K562 (cell line): ENCODE measurements around the gene HMGB1. TPM values are rescaled to one million over a fixed set of nuclear protein-coding genes. Genes with fewer than 3 reads are reported as not detected.

Experiments
- ATAC-seq: fragments of 200-7000 bp; cut with Tn5 transposase; 3 replicates; pipeline ENCODE4 v1.9.1; 2020; ENCODE audit warnings: moderate library complexity
- BruUV-seq: library from RNA; stranded (reverse); fragments of 400-500 nt; replicated peaks from 2 replicates; lab custom pipeline; 2021; lab: Mats Ljungman, UMichigan
- CTCF ChIA-PET: fragments of 300-600 bp; formaldehyde crosslinking; extraction: SDS; loops from one replicate; lab custom pipeline; 2021; ENCODE audit warnings: low intra/inter-chr PET ratio; lab: Yijun Ruan, JAX
- POLR2A ChIA-PET: fragments of 300-600, 350-650 bp; sonication (Branson Sonifier 250); formaldehyde crosslinking; extraction: SDS; loops from one replicate; lab custom pipeline; 2021; ENCODE audit warnings: antibody characterized with exemption, inconsistent platforms; lab: Yijun Ruan, JAX
- DNase-seq, 4 experiments: peaks; one replicate each; pipeline versions ENCODE4 v3.0.0 to v3.0.0-alpha.2; 2011 to 2018; ENCODE audit warnings: low spot score in 3 of 4, mixed read lengths in 3 of 4; ENCODE audit errors: extremely low read depth in 1 of 4
- FAIRE-seq: peaks from 2 replicates; lab custom pipeline; 2011; peaks lifted over from hg19 to GRCh38; lab: Jason Lieb, UNC
- H2AFZ ChIP-seq: 2 replicates; pipeline ENCODE4 v1.6.0; 2011; ENCODE audit warnings: low read depth, low read length, control low read depth, inconsistent platforms
- H3K27ac ChIP-seq: fragments of 200-600 bp; 3 replicates; pipeline ENCODE4 v1.8.0; 2011; ENCODE audit warnings: low read depth, mild to moderate bottlenecking, control low read depth, inconsistent platforms, low read length, moderate library complexity, mixed read lengths; ENCODE audit errors: extremely low read depth
- H3K27me3 ChIP-seq, 2 experiments: fragments of 300-600 bp in 1 of 2; 2 replicates in 1 of 2; 3 replicates in 1 of 2; pipeline versions ENCODE4 v1.6.0 to v1.8.0; 2011; ENCODE audit warnings: inconsistent platforms in 2 of 2, low read length in 2 of 2, mild to moderate bottlenecking in 1 of 2, mixed read lengths in 1 of 2, moderate library complexity in 1 of 2; ENCODE audit not compliant: control insufficient read depth in 2 of 2, insufficient read depth in 2 of 2
- H3K36me3 ChIP-seq: fragments of 300-600 bp; 3 replicates; pipeline ENCODE4 v1.8.0; 2011; ENCODE audit warnings: mild to moderate bottlenecking, low read length, inconsistent platforms; ENCODE audit not compliant: control insufficient read depth, insufficient read depth
- H3K4me1 ChIP-seq, 2 experiments: fragments of 200-600 bp in 1 of 2; replicated peaks in 1 of 2; 2 replicates in 1 of 2; 3 replicates in 1 of 2; pipeline versions ENCODE4 v1.5.1 to v1.8.0; 2011; ENCODE audit warnings: inconsistent platforms in 2 of 2, low read length in 2 of 2, mild to moderate bottlenecking in 1 of 2, mixed read lengths in 1 of 2, moderate library complexity in 1 of 2; ENCODE audit not compliant: control insufficient read depth in 2 of 2, insufficient read depth in 2 of 2
- H3K4me2 ChIP-seq: 2 replicates; pipeline ENCODE4 v1.6.1; 2011; ENCODE audit warnings: low read length, control low read depth, inconsistent platforms, mixed read lengths; ENCODE audit not compliant: insufficient read depth
- H3K4me3 ChIP-seq: fragments of 200-600 bp; sonication (generic), shearing (Covaris generic); 2 replicates; pipeline ENCODE4 v1.5.1; 2016; ENCODE audit warnings: control low read depth, inconsistent platforms
- H3K79me2 ChIP-seq: fragments of 200-600 bp; 3 replicates; pipeline ENCODE4 v1.8.0; 2011; ENCODE audit warnings: low read length, inconsistent platforms; ENCODE audit not compliant: control insufficient read depth, insufficient read depth
- H3K9ac ChIP-seq, 2 experiments: 2 replicates each; pipeline versions ENCODE4 v1.6.0 to v1.6.1; 2011; ENCODE audit warnings: low read depth in 2 of 2, low read length in 2 of 2, control low read depth in 1 of 2, inconsistent platforms in 1 of 2, mild to moderate bottlenecking in 1 of 2, mixed read lengths in 1 of 2; ENCODE audit not compliant: insufficient read depth in 1 of 2
- H3K9me1 ChIP-seq: one replicate; pipeline ENCODE4 v1.6.0; 2011; ENCODE audit warnings: inconsistent platforms, mild to moderate bottlenecking, low read length, moderate library complexity; ENCODE audit not compliant: control insufficient read depth, insufficient read depth
- H3K9me3 ChIP-seq: replicated peaks from 2 replicates; pipeline ENCODE4 v1.5.1; 2011; ENCODE audit warnings: low read depth, low read length, inconsistent platforms; ENCODE audit not compliant: control insufficient read depth, insufficient read depth
- H4K20me1 ChIP-seq: replicated peaks from 2 replicates; pipeline ENCODE4 v1.6.1; 2011; ENCODE audit warnings: low read length, inconsistent platforms, mixed read lengths; ENCODE audit not compliant: control insufficient read depth, insufficient read depth
- CBX5 ChIP-seq: IDR thresholded peaks from 2 replicates; pipeline ENCODE4 v1.6.1; 2014; ENCODE audit warnings: low read depth, borderline replicate concordance
- HNRNPK ChIP-seq: fragments of 200-400 bp; formaldehyde crosslinking; IDR thresholded peaks from one replicate; pipeline ENCODE4 v1.6.1; 2018; ENCODE audit warnings: mild to moderate bottlenecking, low read depth, low read length; ENCODE audit not compliant: poor library complexity, severe bottlenecking
- KLF16 ChIP-seq: IDR thresholded peaks from 2 replicates; pipeline ENCODE4 v1.6.1; 2016; ENCODE audit warnings: antibody characterized with exemption
- OTX1 ChIP-seq: fragments of 450-650 bp; formaldehyde crosslinking; IDR thresholded peaks from 2 replicates; pipeline ENCODE4 v1.4.0; 2022; ENCODE audit warnings: mild to moderate bottlenecking
- RBM25 ChIP-seq: fragments of 200-400 bp; formaldehyde crosslinking; IDR thresholded peaks from 2 replicates; pipeline ENCODE4 v1.6.1; 2018; ENCODE audit warnings: low read length, low read depth, moderate library complexity; ENCODE audit not compliant: severe bottlenecking
- TAF15 ChIP-seq: fragments of 200-400 bp; formaldehyde crosslinking; IDR thresholded peaks from 2 replicates; pipeline ENCODE4 v1.6.1; 2017; ENCODE audit warnings: mild to moderate bottlenecking, low read depth, low read length, moderate library complexity
- TEAD4 ChIP-seq, 2 experiments: sonication (generic) in 1 of 2; formaldehyde crosslinking in 1 of 2; IDR thresholded peaks; 2 replicates each; pipeline versions ENCODE4 v1.6.1 to v1.8.0; 2012 to 2022; ENCODE audit warnings: borderline replicate concordance in 1 of 2, inconsistent platforms in 1 of 2, low read length in 1 of 2, mild to moderate bottlenecking in 1 of 2, missing genetic modification reagents in 1 of 2
- ZFP30 ChIP-seq: fragments of 250-450 bp; sonication (Bioruptor Pico); IDR thresholded peaks from 2 replicates; pipeline ENCODE4 v1.8.0; 2022; ENCODE audit warnings: moderate library complexity, mild to moderate bottlenecking, inconsistent platforms, borderline replicate concordance
- ZKSCAN8 ChIP-seq: fragments of 200-800 bp; sonication (Bioruptor generic); IDR thresholded peaks from 2 replicates; pipeline ENCODE4 v1.6.1; 2016; ENCODE audit warnings: missing genetic modification characterization, missing compliant biosample characterization
- ZNF121 ChIP-seq: sonication (generic); formaldehyde crosslinking; conservative IDR thresholded peaks from 2 replicates; pipeline ENCODE4 v1.8.0; 2022; ENCODE audit warnings: missing genetic modification reagents
- ZNF77 ChIP-seq: fragments of 250-450 bp; sonication (Bioruptor Pico); IDR thresholded peaks from 2 replicates; pipeline ENCODE4 v1.5.0; 2020
- ZNF780A ChIP-seq: fragments of 250-450 bp; sonication (Bioruptor Pico); IDR thresholded peaks from 2 replicates; pipeline ENCODE4 v1.5.0; 2021; ENCODE audit warnings: mild to moderate bottlenecking
- ZNF830 ChIP-seq: fragments of 250-450 bp; sonication (Bioruptor Pico); IDR thresholded peaks from 2 replicates; pipeline ENCODE4 v1.5.0; 2021; ENCODE audit warnings: mild to moderate bottlenecking
- WGBS: fragments of 100-300 bp; shearing (Covaris generic); methylation state at CpG from one replicate; pipeline ENCODE4 v1.1.6; 2016; ENCODE audit warnings: low coverage, mixed read lengths; ENCODE audit not compliant: insufficient coverage; ENCODE audit errors: missing lambda C conversion rate; 5-methylcytosine and 5-hydroxymethylcytosine counted together
- in situ Hi-C: fragments of 300-500 bp; cut with MboI; formaldehyde crosslinking; loops from 4 replicates; pipeline ENCODE4 v1.15.0; 2018; ENCODE audit warnings: inconsistent platforms, mixed read lengths
- intact Hi-C: fragments of 100-400 bp; cut with micrococcal nuclease; formaldehyde crosslinking; loops from 2 replicates; pipeline ENCODE4 v1.14.2; 2022
- polyA plus RNA-seq, 8 experiments: library from polyadenylated mRNA; depleted of rRNA in 4 of 8; stranded (reverse) in 5 of 8; unstranded in 3 of 8; fragments of >200 nt; fragmentation: Nextera tagmentation in 2 of 8; fragmentation: Illumina TruSeq in 1 of 8; extraction: Ambion mirVana in 2 of 8; extraction: Trizol in 1 of 8; gene quantifications; 2 replicates each; pipeline versions ENCODE4 v1.2.1 to v1.2.3, GENCODE V29; 2011 to 2014; ENCODE audit warnings: inconsistent platforms in 1 of 8, missing spikeins in 1 of 8
- total RNA-seq, 7 experiments: library from RNA; depleted of rRNA in 6 of 7; stranded (reverse); fragments of >200 nt in 6 of 7; fragmentation: Illumina TruSeq in 2 of 7; extraction: Trizol in 2 of 7; gene quantifications; 2 replicates each; pipeline versions ENCODE4 v1.2.1 to v1.2.3, GENCODE V29; 2011 to 2021; ENCODE audit warnings: low replicate concordance in 1 of 7
- TF ChIP-seq, protein P1 (sequence below): sonication (generic); formaldehyde crosslinking; IDR thresholded peaks from 2 replicates; pipeline ENCODE4 v1.8.1; 2022; ENCODE audit warnings: missing genetic modification reagents

The HMGB1 gene
- total and polyA plus RNA-seq, 9 of the 15 experiments (the other 6 are each of a cell fraction or from before 2014, with no cell fraction given): 442 to 1,896 (median 933) TPM

DNA sequence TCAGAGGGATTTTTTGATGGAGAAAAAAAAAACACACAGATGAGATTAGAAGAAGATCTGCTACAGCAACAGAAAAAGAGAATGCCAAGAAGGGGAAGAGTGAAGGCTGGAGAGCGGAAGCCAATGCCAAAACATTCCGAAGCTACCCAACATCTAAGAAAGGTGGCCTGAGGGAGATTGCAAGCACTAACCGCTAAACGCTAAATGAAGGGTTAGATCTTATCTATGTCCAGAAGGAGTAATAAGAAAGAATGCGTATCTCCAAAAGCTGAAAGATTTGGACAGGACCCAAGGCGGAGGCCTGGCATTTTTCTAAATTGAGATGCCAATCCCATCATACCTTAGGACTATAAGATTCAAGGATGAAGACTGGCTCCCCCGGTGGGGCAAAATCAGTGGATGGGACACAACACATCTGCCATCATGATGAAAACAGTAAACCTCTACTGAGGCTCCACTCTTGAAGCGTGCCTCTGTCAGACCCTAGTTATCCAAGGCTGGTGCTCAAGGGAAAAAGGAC is 15.6 kb upstream of the HMGB1 start:
- H3K79me2 ChIP-seq: no peaks in the 10 kb centered on the region
- no peak for DNase-seq
- no peaks in the 10 kb centered on the region for H3K4me1 ChIP-seq
- H3K9me3 ChIP-seq: no peaks in the 10 kb centered on the region
- TF ChIP-seq ZKSCAN8 (CRISPR knock-in tag): no peak
- peak; percentile 16; the same call in 1 of the 2 replicates for TF ChIP-seq TEAD4 (IDR thresholded peaks at IDR 0.05; ENCODE audit: low read length)
- TF ChIP-seq TEAD4 (CRISPR knock-in tag; IDR thresholded peaks at IDR 0.05; ENCODE audit: borderline replicate concordance): no peak
- H3K27me3 ChIP-seq: peaks cover 9 to 25% of the 10 kb centered on the region in 2 experiments
- no peak overlapping the region for H3K4me3 ChIP-seq
- H2AFZ ChIP-seq: no peak overlapping the region
- no peaks in the 10 kb centered on the region; the same call in 1 of the 2 replicates for H4K20me1 ChIP-seq
- in situ Hi-C loops: no loop called here
- no TSS peak for BruUV-seq
- WGBS: 13% methylated on average over 8 of the region's 8 CpGs
- intact Hi-C loops: no loop called here
- POLR2A ChIA-PET: interaction anchor here (0.6 to 2.2 kb wide), 2 partner anchors 15 to 136 kb away, joined by 3 to 6 read pairs; partner anchors contain the start of genes HMGB1 and USPL1
- no peak for ATAC-seq
- no peak overlapping the region for H3K9ac ChIP-seq
- H3K27ac ChIP-seq: no peak overlapping the region
- H3K36me3 ChIP-seq: no peaks in the 10 kb centered on the region
- CTCF ChIA-PET: no interaction called here
- H3K4me2 ChIP-seq: no peak overlapping the region
- FAIRE-seq: no peak
- H3K9me1 ChIP-seq: no peaks in the 10 kb centered on the region

- no peak for ATAC-seq
- H3K4me2 ChIP-seq: no peak overlapping the region
- CTCF ChIA-PET: no interaction called here
- no TSS peak for BruUV-seq
- no peak for FAIRE-seq
- no peaks in the 10 kb centered on the region for H3K9me3 ChIP-seq
- H3K79me2 ChIP-seq: no peaks in the 10 kb centered on the region
- intact Hi-C loops (no loop called here), in situ Hi-C loops (no loop called here)
- no peak overlapping the region for H3K4me3 ChIP-seq
- no peaks in the 10 kb centered on the region for H3K36me3 ChIP-seq
- H3K27ac ChIP-seq: no peak overlapping the region
- no peaks in the 10 kb centered on the region for H3K9me1 ChIP-seq
- no peak for DNase-seq
- 5% methylated on average over 4 of the region's 6 CpGs for WGBS
- H2AFZ ChIP-seq: no peak overlapping the region
- TF ChIP-seq ZNF780A (CRISPR knock-in tag) (no peak), KLF16 (no peak), ZNF77 (CRISPR knock-in tag) (no peak), TAF15 (no peak), ZNF830 (CRISPR knock-in tag) (no peak), HNRNPK (no peak), RBM25 (peak; percentile 6), ZFP30 (no peak), OTX1 (CRISPR knock-in tag) (no peak), CBX5 (no peak), ZNF121 (CRISPR knock-in tag) (peak; percentile 70)
- TF ChIP-seq, protein P1, sequence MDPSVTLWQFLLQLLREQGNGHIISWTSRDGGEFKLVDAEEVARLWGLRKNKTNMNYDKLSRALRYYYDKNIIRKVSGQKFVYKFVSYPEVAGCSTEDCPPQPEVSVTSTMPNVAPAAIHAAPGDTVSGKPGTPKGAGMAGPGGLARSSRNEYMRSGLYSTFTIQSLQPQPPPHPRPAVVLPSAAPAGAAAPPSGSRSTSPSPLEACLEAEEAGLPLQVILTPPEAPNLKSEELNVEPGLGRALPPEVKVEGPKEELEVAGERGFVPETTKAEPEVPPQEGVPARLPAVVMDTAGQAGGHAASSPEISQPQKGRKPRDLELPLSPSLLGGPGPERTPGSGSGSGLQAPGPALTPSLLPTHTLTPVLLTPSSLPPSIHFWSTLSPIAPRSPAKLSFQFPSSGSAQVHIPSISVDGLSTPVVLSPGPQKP (CRISPR knock-in tag): no peak
- peaks cover 5 to 19% of the 10 kb centered on the region in 2 experiments; a peak in 4 of 5 replicates for H3K27me3 ChIP-seq
- H3K9ac ChIP-seq: no peak overlapping the region
- POLR2A ChIA-PET: interaction anchor here (2.2 kb wide), 1 partner anchor 14 kb away, joined by 6 read pairs; the partner anchor contains the start of gene HMGB1
- no peaks in the 10 kb centered on the region; the same call in 1 of the 2 replicates for H4K20me1 ChIP-seq
- H3K4me1 ChIP-seq: no peaks in the 10 kb centered on the region
Measured at GRCh38 chr13:30480292-30480950, 14.7 kb upstream of the HMGB1 start.
